ENCODE results near the gene IL17REL.

The IL17REL gene

GRCh38 chr22:49966041-49966773, 46.4 kb downstream of the IL17REL start:
- DNase-seq = no peak

- DNase-seq = no peak
Measured at GRCh38 chr22:49965091-49966040, 47.2 kb downstream of the IL17REL start.

GRCh38 chr22:49964136-49965090, 48.2 kb downstream of the IL17REL start:
- no peak for DNase-seq

- DNase-seq = no peak
Measured at GRCh38 chr22:49963647-49964026, 48.9 kb downstream of the IL17REL start.

GRCh38 chr22:49962751-49963646, 49.6 kb downstream of the IL17REL start:
- no peak for DNase-seq

DNA sequence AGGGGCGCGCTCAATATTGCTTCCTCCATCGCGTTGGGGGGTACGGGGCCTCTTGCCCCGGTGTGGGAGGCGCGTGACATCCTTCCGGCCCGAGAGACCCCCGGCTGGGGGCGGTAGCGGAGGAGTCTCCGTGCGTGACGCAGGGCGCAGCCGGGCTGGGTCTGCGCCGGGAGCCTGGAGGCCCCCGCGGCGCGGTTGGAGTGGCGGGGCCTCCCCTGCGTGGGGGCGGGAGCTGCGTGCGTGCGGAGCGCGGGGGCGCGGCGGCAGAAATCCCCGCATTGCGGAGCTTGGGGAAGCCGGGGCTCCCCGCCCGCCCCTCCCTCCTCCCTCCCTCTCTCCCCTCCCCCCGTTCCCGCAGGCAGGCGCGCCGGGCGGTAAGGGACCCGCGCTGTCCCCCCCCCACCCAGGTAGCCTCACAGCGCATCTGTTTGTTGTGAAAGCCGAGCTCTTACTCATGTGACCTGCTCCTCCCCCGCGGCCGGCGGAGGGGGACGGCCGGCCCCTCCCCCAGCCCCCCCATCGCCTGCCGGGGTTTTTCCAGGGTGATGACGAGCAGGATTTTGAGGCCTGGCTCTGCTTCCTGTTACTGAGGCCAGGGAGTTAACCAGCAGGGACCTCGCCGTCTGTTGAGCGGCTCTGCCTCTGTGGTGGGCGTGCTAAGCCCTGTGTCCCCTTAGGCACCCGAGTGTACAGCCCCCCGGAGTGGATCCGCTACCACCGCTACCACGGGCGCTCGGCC, 50.4 kb downstream of the IL17REL start:
- no peak for DNase-seq

DNA sequence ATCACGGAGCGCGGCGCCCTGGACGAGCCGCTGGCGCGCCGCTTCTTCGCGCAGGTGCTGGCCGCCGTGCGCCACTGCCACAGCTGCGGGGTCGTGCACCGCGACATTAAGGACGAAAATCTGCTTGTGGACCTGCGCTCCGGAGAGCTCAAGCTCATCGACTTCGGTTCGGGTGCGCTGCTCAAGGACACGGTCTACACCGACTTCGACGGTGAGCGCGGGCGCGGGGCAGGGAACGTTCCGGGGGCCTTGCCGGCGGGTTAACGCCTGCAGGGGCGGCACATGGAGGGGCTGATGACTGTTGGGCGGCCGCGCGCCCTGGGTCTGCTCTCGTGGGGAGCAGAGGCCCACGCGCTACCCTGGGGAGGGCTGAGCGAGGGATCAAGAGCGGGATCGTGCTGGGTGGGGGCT, 51.0 kb downstream of the IL17REL start:
- no peak for DNase-seq

DNA sequence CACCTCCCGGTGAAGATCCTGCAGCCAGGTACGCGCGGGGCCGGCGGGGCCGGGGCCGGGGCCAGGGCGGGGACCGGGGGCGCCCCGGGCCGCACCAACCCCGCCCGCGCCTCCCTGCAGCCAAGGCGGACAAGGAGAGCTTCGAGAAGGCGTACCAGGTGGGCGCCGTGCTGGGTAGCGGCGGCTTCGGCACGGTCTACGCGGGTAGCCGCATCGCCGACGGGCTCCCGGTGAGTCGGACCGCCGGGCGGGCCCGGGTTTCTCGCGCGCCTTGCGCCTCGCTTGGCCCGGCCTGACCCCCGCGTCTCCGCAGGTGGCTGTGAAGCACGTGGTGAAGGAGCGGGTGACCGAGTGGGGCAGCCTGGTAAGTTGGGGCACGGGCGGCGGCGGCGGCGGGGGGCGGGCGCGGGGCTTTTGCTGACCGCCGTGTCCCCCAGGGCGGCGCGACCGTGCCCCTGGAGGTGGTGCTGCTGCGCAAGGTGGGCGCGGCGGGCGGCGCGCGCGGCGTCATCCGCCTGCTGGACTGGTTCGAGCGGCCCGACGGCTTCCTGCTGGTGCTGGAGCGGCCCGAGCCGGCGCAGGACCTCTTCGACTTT, 51.5 kb downstream of the IL17REL start:
- no peak for DNase-seq

- DNase-seq = peak; percentile 79
Measured at GRCh38 chr22:49960159-49961004, 52.2 kb downstream of the IL17REL start, which contains the start of gene PIM3. Gene PIM3 (plus strand): TSS chr22:49960772. CDS start chr22:49960948, 176 bp downstream.

DNA sequence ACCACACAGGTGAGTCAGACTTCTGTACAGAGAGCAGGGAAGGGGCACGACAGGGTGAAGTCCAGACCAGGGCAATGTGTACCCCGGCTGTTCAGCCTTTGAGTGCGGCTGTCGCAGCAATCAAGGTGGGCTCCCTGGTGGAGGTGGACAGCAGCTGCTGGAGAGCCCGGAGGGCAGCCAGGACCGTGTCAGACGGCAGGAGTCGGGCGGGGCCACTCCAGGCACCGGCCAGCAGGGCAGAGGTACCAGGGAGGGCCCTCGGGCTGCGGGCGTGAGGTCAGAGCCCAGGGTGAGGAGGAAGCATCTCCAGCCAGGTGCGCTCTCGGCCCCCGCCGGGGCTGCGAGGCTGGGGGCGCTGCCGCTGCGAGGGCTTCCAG, 52.8 kb downstream of the IL17REL start:
- DNase-seq = no peak

DNA sequence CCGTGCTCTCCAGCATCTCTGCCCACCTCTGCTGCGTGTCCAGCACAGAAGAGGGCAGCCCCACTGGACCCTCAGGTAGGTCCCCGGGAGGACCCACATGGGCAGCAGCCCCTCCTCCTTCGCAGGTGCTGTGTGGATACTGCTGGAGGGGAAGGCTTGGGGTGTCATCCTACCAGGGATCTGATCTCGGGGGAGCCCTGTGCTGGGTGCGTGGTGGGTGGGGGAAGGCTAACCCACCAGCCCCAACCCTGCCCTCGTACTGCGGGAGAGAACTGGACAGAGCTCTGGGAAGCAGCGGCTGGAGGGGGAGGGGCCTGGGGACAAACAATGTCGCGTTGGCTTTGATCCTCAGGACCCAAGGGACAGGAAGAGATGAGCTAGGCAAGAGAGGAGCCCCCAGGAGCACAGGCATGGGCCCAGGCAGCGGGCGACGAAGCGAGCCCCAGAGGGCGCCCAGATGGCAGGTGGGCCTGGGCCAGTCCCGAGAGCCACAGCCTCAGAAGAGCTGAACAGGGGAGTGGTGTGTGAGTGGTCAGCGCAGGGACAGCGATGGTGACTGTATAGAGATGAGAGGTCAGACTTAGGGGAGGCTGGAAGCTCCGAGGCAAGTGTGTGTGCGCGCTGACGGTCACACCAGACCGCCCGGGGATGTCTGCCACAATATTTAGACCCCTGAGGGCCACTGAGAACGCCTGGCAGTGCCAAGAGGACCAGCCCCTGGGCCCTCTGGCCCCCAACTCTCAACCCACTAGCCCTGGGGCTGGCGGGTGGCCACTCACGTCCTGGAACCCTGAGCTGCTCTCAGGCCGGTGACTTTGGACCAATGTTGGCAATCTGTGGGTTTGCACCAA, 53.4 kb downstream of the IL17REL start:
- DNase-seq = no peak

GRCh38 chr22:49958366-49958921, 54.1 kb downstream of the IL17REL start:
- no peak for DNase-seq

- DNase-seq = no peak
Measured at GRCh38 chr22:49957826-49958365, 54.7 kb downstream of the IL17REL start.

GRCh38 chr22:49956914-49957825, 55.4 kb downstream of the IL17REL start:
- no peak for DNase-seq

GRCh38 chr22:49956418-49956770, 56.2 kb downstream of the IL17REL start:
- no peak for DNase-seq

GRCh38 chr22:49955581-49956417, 56.8 kb downstream of the IL17REL start:
- DNase-seq = no peak

All from NCI-H1436 treated with DMSO at 0.1 percent for 48 hours (cell line).